ENCODE results near the gene FAM174B.

The FAM174B gene

GRCh38 chr15:92608866-92609700 is 46.5 kb downstream of the FAM174B start:
- TF ChIP-seq MAX (IDR thresholded peaks at IDR 0.05) (no peak), TAF1 (IDR thresholded peaks at IDR 0.05; ENCODE audit: low read depth) (no peak), TEAD4 (IDR thresholded peaks at IDR 0.05) (no peak), NFIC (IDR thresholded peaks at IDR 0.05) (no peak), REST (IDR thresholded peaks at IDR 0.05; ENCODE audit: low read depth) (no peak), EGR1 (IDR thresholded peaks at IDR 0.05) (no peak), YY1 (IDR thresholded peaks at IDR 0.05; ENCODE audit: low read depth) (no peak), CREB1 (IDR thresholded peaks at IDR 0.05; ENCODE audit: low read depth) (no peak), FOXM1 (IDR thresholded peaks at IDR 0.05; ENCODE audit: borderline replicate concordance, low read depth) (no peak), TCF12 (IDR thresholded peaks at IDR 0.05; ENCODE audit: low read depth) (no peak), ZBTB7A (IDR thresholded peaks at IDR 0.05; ENCODE audit: low read depth) (no peak), CEBPB (IDR thresholded peaks at IDR 0.05) (no peak), USF1 (IDR thresholded peaks at IDR 0.05) (no peak), EP300 (IDR thresholded peaks at IDR 0.05; ENCODE audit: borderline replicate concordance) (no peak)

- TF ChIP-seq TEAD4 (IDR thresholded peaks at IDR 0.05) (no peak), EP300 (IDR thresholded peaks at IDR 0.05; ENCODE audit: borderline replicate concordance) (no peak), REST (IDR thresholded peaks at IDR 0.05; ENCODE audit: low read depth) (no peak), TCF12 (IDR thresholded peaks at IDR 0.05; ENCODE audit: low read depth) (no peak), CEBPB (IDR thresholded peaks at IDR 0.05) (no peak), EGR1 (IDR thresholded peaks at IDR 0.05) (no peak), RAD21 (IDR thresholded peaks at IDR 0.05; ENCODE audit: low read depth) (no peak), ZBTB7A (IDR thresholded peaks at IDR 0.05; ENCODE audit: low read depth) (no peak), CREB1 (IDR thresholded peaks at IDR 0.05; ENCODE audit: low read depth) (no peak), TAF1 (IDR thresholded peaks at IDR 0.05; ENCODE audit: low read depth) (no peak), YY1 (IDR thresholded peaks at IDR 0.05; ENCODE audit: low read depth) (no peak), USF1 (IDR thresholded peaks at IDR 0.05) (no peak), MAX (IDR thresholded peaks at IDR 0.05) (no peak), NFIC (IDR thresholded peaks at IDR 0.05) (no peak), FOXM1 (IDR thresholded peaks at IDR 0.05; ENCODE audit: borderline replicate concordance, low read depth) (no peak)
Measured at GRCh38 chr15:92606126-92606835, 49.3 kb downstream of the FAM174B start.

GRCh38 chr15:92605225-92605944 is 50.2 kb downstream of the FAM174B start:
- TF ChIP-seq TEAD4 (IDR thresholded peaks at IDR 0.05) (no peak), ZBTB7A (IDR thresholded peaks at IDR 0.05; ENCODE audit: low read depth) (no peak), MAX (IDR thresholded peaks at IDR 0.05) (no peak), EGR1 (IDR thresholded peaks at IDR 0.05) (no peak), USF1 (IDR thresholded peaks at IDR 0.05) (no peak), YY1 (IDR thresholded peaks at IDR 0.05; ENCODE audit: low read depth) (no peak), CREB1 (IDR thresholded peaks at IDR 0.05; ENCODE audit: low read depth) (no peak), TAF1 (IDR thresholded peaks at IDR 0.05; ENCODE audit: low read depth) (no peak), RAD21 (IDR thresholded peaks at IDR 0.05; ENCODE audit: low read depth) (no peak), EP300 (IDR thresholded peaks at IDR 0.05; ENCODE audit: borderline replicate concordance) (no peak), CEBPB (IDR thresholded peaks at IDR 0.05) (no peak), FOXM1 (IDR thresholded peaks at IDR 0.05; ENCODE audit: borderline replicate concordance, low read depth) (no peak), NFIC (IDR thresholded peaks at IDR 0.05) (no peak), TCF12 (IDR thresholded peaks at IDR 0.05; ENCODE audit: low read depth) (no peak), REST (IDR thresholded peaks at IDR 0.05; ENCODE audit: low read depth) (no peak)

Data from Ishikawa (cell line).